ENCODE results near the gene SLC10A7. TPM values are rescaled to one million over a fixed set of nuclear protein-coding genes. Genes with fewer than 3 reads are reported as not detected.

Gene SLC10A7
- total RNA-seq, 3 donors from 2014 or later (not counting 1 experiment from before 2014, with no cell fraction given) = 16.0 to 29.4 (median 26.3) TPM

GRCh38 chr4:146462251-146462650, 59.5 kb downstream of the SLC10A7 start:
- Histone ChIP-seq H3K27me3 (ENCODE audit: control insufficient read depth, insufficient read depth, low read length) (no peaks in the 10 kb centered on the region), H3K4me3 (ENCODE audit: low read length) (no peak overlapping the region), H3K27ac (ENCODE audit: low read length) (no peak overlapping the region), H3K36me3 (ENCODE audit: control insufficient read depth, insufficient read depth, low read length) (no peaks in the 10 kb centered on the region), H3K4me1 (ENCODE audit: control insufficient read depth, insufficient read depth, low read length) (no peaks in the 10 kb centered on the region), H3K9me3 (ENCODE audit: control insufficient read depth, insufficient read depth, low read length) (no peaks in the 10 kb centered on the region)
- intact Hi-C loops (cut with micrococcal nuclease) = no loop called here
- TF ChIP-seq CTCF (IDR thresholded peaks at IDR 0.05) = no peak
- Mint-ChIP-seq H3K27me3 (ENCODE audit: low read depth in 2 of 2) (no peaks in the 10 kb centered on the region), H3K4me3 (no peak overlapping the region), H3K4me1 (peaks cover 8 to 18% of the 10 kb centered on the region in 2 donors), H3K36me3 (no peaks in the 10 kb centered on the region), H3K27ac (no peak overlapping the region), H3K9me3 (no peaks in the 10 kb centered on the region)
- DNase-seq (no peak), ATAC-seq (no peak)

GRCh38 chr4:146458594-146458993, 63.1 kb downstream of the SLC10A7 start:
- 17% methylated on average over 1 of the region's 1 CpG for WGBS (ENCODE audit: insufficient coverage)
- Histone ChIP-seq H3K9me3 (ENCODE audit: control insufficient read depth, insufficient read depth, low read length) (no peaks in the 10 kb centered on the region), H3K27me3 (ENCODE audit: control insufficient read depth, insufficient read depth, low read length) (no peaks in the 10 kb centered on the region), H3K4me3 (ENCODE audit: low read length) (no peak overlapping the region), H3K36me3 (ENCODE audit: control insufficient read depth, insufficient read depth, low read length) (no peaks in the 10 kb centered on the region), H3K27ac (ENCODE audit: low read length) (peak overlapping the region; percentile 83), H3K4me1 (ENCODE audit: control insufficient read depth, insufficient read depth, low read length) (no peaks in the 10 kb centered on the region)
- H3K4me3 Mint-ChIP-seq = peak overlapping the region; percentile 13
- no peaks in the 10 kb centered on the region for H3K9me3 Mint-ChIP-seq
- H3K27me3 Mint-ChIP-seq (ENCODE audit: low read depth in 2 of 2) = no peaks in the 10 kb centered on the region
- no peak for TF ChIP-seq CTCF (IDR thresholded peaks at IDR 0.05)
- peak overlapping the region; percentile 69 to 85 for H3K27ac Mint-ChIP-seq
- intact Hi-C loops (cut with micrococcal nuclease) = no loop called here
- ATAC-seq (peak; percentile 86 to 91 (median 88)), DNase-seq (peak in 1 of 2 donors; percentile 61)
- peaks cover 20 to 24% of the 10 kb centered on the region in 2 donors for H3K4me1 Mint-ChIP-seq
- no peaks in the 10 kb centered on the region for H3K36me3 Mint-ChIP-seq

GRCh38 chr4:146456681-146457080, 65.1 kb downstream of the SLC10A7 start:
- H3K4me3 Mint-ChIP-seq = no peak overlapping the region
- no peaks in the 10 kb centered on the region for H3K9me3 Mint-ChIP-seq
- no peak for DNase-seq
- H3K36me3 Mint-ChIP-seq = no peaks in the 10 kb centered on the region
- no peaks in the 10 kb centered on the region for H3K36me3 ChIP-seq (ENCODE audit: control insufficient read depth, insufficient read depth, low read length)
- H3K27ac ChIP-seq (ENCODE audit: low read length) = no peak overlapping the region
- intact Hi-C loops (cut with micrococcal nuclease) = no loop called here
- ATAC-seq = no peak
- no peaks in the 10 kb centered on the region for H3K27me3 ChIP-seq (ENCODE audit: control insufficient read depth, insufficient read depth, low read length)
- peaks cover 20 to 27% of the 10 kb centered on the region in 2 donors for H3K4me1 Mint-ChIP-seq
- no peaks in the 10 kb centered on the region for H3K4me1 ChIP-seq (ENCODE audit: control insufficient read depth, insufficient read depth, low read length)
- no peaks in the 10 kb centered on the region for H3K9me3 ChIP-seq (ENCODE audit: control insufficient read depth, insufficient read depth, low read length)
- no peak for TF ChIP-seq CTCF (IDR thresholded peaks at IDR 0.05)
- no peak overlapping the region for H3K4me3 ChIP-seq (ENCODE audit: low read length)
- no peaks in the 10 kb centered on the region for H3K27me3 Mint-ChIP-seq (ENCODE audit: low read depth in 2 of 2)
- no peak overlapping the region for H3K27ac Mint-ChIP-seq
- WGBS (ENCODE audit: insufficient coverage) = 100% methylated on average over 2 of the region's 2 CpGs

- no peak overlapping the region for H3K27ac ChIP-seq (ENCODE audit: low read length)
- DNase-seq (no peak), ATAC-seq (no peak)
- no peak for TF ChIP-seq CTCF (IDR thresholded peaks at IDR 0.05)
- 100% methylated on average over 4 of the region's 5 CpGs for WGBS (ENCODE audit: insufficient coverage)
- Mint-ChIP-seq H3K27me3 (ENCODE audit: low read depth in 2 of 2) (no peaks in the 10 kb centered on the region), H3K4me1 (peaks cover 46 to 48% of the 10 kb centered on the region in 2 donors), H3K36me3 (no peaks in the 10 kb centered on the region), H3K27ac (no peak overlapping the region), H3K4me3 (no peak overlapping the region), H3K9me3 (no peaks in the 10 kb centered on the region)
- intact Hi-C loops (cut with micrococcal nuclease) = no loop called here
- no peaks in the 10 kb centered on the region for H3K9me3 ChIP-seq (ENCODE audit: control insufficient read depth, insufficient read depth, low read length)
- H3K4me1 ChIP-seq (ENCODE audit: control insufficient read depth, insufficient read depth, low read length) = peaks cover 7% of the 10 kb centered on the region
- no peaks in the 10 kb centered on the region for H3K36me3 ChIP-seq (ENCODE audit: control insufficient read depth, insufficient read depth, low read length)
- H3K4me3 ChIP-seq (ENCODE audit: low read length) = no peak overlapping the region
- H3K27me3 ChIP-seq (ENCODE audit: control insufficient read depth, insufficient read depth, low read length) = no peaks in the 10 kb centered on the region
Observed at GRCh38 chr4:146453181-146453807, 68.4 kb downstream of the SLC10A7 start.
